Stomach (tissue), 4 donors: ENCODE results near the gene PCDHA5.

Source experiments
- POLR2AphosphoS5 ChIP-seq, 3 donors: sonication (generic); formaldehyde crosslinking; IDR thresholded peaks; one replicate each; pipeline ENCODE4 v1.6.1; 2016; ENCODE audit warnings: antibody characterized with exemption in 3 of 3
- TF ChIP-seq, protein P1 (sequence below), 7 experiments: fragments of 450-650 bp in 4 of 7; fragments of 200-600 bp in 3 of 7; sonication (generic) in 3 of 7; IDR thresholded peaks; one replicate each; pipeline ENCODE4 v1.5.1; 2016 to 2019; ENCODE audit warnings: antibody characterized with exemption in 7 of 7, control low read depth in 2 of 7, mild to moderate bottlenecking in 1 of 7

- TF ChIP-seq POLR2AphosphoS5 (IDR thresholded peaks at IDR 0.05): no peak
- TF ChIP-seq, protein P1, sequence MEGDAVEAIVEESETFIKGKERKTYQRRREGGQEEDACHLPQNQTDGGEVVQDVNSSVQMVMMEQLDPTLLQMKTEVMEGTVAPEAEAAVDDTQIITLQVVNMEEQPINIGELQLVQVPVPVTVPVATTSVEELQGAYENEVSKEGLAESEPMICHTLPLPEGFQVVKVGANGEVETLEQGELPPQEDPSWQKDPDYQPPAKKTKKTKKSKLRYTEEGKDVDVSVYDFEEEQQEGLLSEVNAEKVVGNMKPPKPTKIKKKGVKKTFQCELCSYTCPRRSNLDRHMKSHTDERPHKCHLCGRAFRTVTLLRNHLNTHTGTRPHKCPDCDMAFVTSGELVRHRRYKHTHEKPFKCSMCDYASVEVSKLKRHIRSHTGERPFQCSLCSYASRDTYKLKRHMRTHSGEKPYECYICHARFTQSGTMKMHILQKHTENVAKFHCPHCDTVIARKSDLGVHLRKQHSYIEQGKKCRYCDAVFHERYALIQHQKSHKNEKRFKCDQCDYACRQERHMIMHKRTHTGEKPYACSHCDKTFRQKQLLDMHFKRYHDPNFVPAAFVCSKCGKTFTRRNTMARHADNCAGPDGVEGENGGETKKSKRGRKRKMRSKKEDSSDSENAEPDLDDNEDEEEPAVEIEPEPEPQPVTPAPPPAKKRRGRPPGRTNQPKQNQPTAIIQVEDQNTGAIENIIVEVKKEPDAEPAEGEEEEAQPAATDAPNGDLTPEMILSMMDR (IDR thresholded peaks at IDR 0.05): no peak
Measured at GRCh38 chr5:140800816-140801493, 20.5 kb upstream of the PCDHA5 start, which contains the start of gene PCDHA3.
